Gastroesophageal sphincter (tissue), 4 donors: ENCODE results near the gene KLHL18. TPM values are rescaled to one million over a fixed set of nuclear protein-coding genes. Genes with fewer than 3 reads are reported as not detected.
A peak's percentile ranks its signal among the peaks of the same experiment; 100 is the strongest.
"Not testable (repeated sequence)": the region's sequence is repeated elsewhere in the genome, so short reads cannot be mapped to it uniquely, and the experiment has no call there.

ENCODE experiments used
- ATAC-seq: fragments of 150-250 bp; one replicate; pipeline ENCODE4 v1.9.1; 2016; ENCODE audit warnings: mild to moderate bottlenecking, moderate library complexity
- H3K27ac ChIP-seq, 4 donors: fragments of 200-600 bp; sonication (generic) in 3 of 4; 1 replicate in 3 of 4; 2 replicates in 1 of 4; pipeline ENCODE4 v1.5.1; 2016 to 2019
- H3K27me3 ChIP-seq: fragments of 200-600 bp; sonication (generic); one replicate; pipeline ENCODE4 v1.5.1; 2019
- H3K36me3 ChIP-seq, 2 donors: fragments of 200-600 bp; sonication (generic); one replicate each; pipeline ENCODE4 v1.5.1; 2019; ENCODE audit warnings: control low read depth in 1 of 2
- H3K4me1 ChIP-seq, 3 donors: fragments of 200-600 bp; sonication (generic); 1 replicate in 2 of 3; 2 replicates in 1 of 3; pipeline ENCODE4 v1.5.1; 2016 to 2019; ENCODE audit warnings: control low read depth in 2 of 3
- H3K4me3 ChIP-seq, 2 donors: fragments of 200-600 bp; sonication (generic); one replicate each; pipeline ENCODE4 v1.5.1; 2019; ENCODE audit warnings: mild to moderate bottlenecking in 1 of 2, moderate library complexity in 1 of 2
- H3K9me3 ChIP-seq, 3 donors: fragments of 200-600 bp; sonication (generic); one replicate each; pipeline ENCODE4 v1.5.1; 2017 to 2019; ENCODE audit warnings: control low read depth in 2 of 3
- EP300 ChIP-seq: sonication (generic); formaldehyde crosslinking; IDR thresholded peaks from one replicate; pipeline ENCODE4 v1.6.1; 2017; ENCODE audit warnings: antibody characterized with exemption, mild to moderate bottlenecking
- POLR2A ChIP-seq, 2 donors: fragments of 450-650 bp; IDR thresholded peaks; one replicate each; pipeline ENCODE4 v1.6.1; 2017; ENCODE audit warnings: antibody characterized with exemption in 2 of 2, mild to moderate bottlenecking in 2 of 2, moderate library complexity in 1 of 2
- POLR2AphosphoS5 ChIP-seq: sonication (generic); formaldehyde crosslinking; IDR thresholded peaks from one replicate; pipeline ENCODE4 v1.6.1; 2017; ENCODE audit warnings: antibody characterized with exemption
- WGBS, 2 donors: methylation state at CpG; one replicate each; pipeline ENCODE4 v1.1.5; 2018; ENCODE audit warnings: low coverage in 1 of 2; 5-methylcytosine and 5-hydroxymethylcytosine counted together
- total RNA-seq, 4 donors: library from RNA; depleted of rRNA; stranded (reverse); fragments of >200 nt; gene quantifications; one replicate each; pipeline ENCODE4 v1.1.0, GENCODE V29; 2016
- TF ChIP-seq, protein P1 (sequence below), 4 experiments: fragments of 200-600 bp in 2 of 4; fragments of 450-650 bp in 2 of 4; sonication (generic) in 1 of 4; IDR thresholded peaks; one replicate each; pipeline ENCODE4 v1.5.1; 2017 to 2019; ENCODE audit warnings: antibody characterized with exemption in 4 of 4, mild to moderate bottlenecking in 2 of 4, moderate library complexity in 2 of 4

KLHL18 gene
- total RNA-seq, 4 donors from 2014 or later = 11.6 to 23.3 (median 15.6) TPM

DNA sequence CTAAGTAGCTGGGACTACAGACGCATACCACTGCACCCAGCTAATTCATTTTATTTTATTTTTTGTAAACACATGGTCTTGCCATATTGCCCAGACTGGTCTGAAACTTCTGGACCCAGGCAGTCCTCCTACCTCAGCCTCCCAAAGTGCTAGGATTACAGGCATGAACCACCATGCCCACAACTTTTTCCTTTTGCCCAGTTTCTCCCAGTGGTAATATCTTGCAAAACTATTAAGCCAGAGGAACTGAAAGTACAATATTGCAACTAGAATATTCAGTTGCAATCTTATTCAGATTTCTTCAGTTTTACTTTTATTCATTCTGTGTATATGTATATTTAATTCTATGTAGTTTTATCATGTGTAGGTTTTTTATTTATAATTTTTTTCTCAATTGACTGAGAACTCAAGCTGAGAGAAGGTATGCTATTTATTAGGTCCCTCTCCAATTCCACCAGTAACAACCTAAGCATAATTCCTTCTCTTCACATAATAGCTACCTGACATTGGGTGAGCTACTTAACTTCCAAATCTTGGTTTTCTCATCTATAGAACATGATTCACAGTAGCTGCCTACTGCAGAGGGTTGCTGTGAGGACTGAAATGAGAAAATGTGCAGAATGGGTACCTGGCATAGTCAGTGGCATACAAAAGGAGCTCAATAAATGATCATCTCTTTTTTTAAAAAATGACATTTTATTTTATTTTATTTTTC, 30.8 kb downstream of the KLHL18 start:
- H3K27me3 ChIP-seq = no peaks in the 10 kb centered on the region
- H3K4me3 ChIP-seq = no peak overlapping the region
- no peaks in the 10 kb centered on the region for H3K9me3 ChIP-seq
- TF ChIP-seq, protein P1, sequence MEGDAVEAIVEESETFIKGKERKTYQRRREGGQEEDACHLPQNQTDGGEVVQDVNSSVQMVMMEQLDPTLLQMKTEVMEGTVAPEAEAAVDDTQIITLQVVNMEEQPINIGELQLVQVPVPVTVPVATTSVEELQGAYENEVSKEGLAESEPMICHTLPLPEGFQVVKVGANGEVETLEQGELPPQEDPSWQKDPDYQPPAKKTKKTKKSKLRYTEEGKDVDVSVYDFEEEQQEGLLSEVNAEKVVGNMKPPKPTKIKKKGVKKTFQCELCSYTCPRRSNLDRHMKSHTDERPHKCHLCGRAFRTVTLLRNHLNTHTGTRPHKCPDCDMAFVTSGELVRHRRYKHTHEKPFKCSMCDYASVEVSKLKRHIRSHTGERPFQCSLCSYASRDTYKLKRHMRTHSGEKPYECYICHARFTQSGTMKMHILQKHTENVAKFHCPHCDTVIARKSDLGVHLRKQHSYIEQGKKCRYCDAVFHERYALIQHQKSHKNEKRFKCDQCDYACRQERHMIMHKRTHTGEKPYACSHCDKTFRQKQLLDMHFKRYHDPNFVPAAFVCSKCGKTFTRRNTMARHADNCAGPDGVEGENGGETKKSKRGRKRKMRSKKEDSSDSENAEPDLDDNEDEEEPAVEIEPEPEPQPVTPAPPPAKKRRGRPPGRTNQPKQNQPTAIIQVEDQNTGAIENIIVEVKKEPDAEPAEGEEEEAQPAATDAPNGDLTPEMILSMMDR (IDR thresholded peaks at IDR 0.05) = no peak
- TF ChIP-seq POLR2AphosphoS5 (no peak), POLR2A (IDR thresholded peaks at IDR 0.05) (no peak), EP300 (no peak)
- no peak overlapping the region for H3K27ac ChIP-seq
- H3K36me3 ChIP-seq = no peaks in the 10 kb centered on the region
- no peak for ATAC-seq
- 88 to 89% methylated on average over 1 of the region's 1 CpG for WGBS, 2 donors
- H3K4me1 ChIP-seq = peaks cover 2 to 22% (median 5%) of the 10 kb centered on the region in 3 donors

DNA sequence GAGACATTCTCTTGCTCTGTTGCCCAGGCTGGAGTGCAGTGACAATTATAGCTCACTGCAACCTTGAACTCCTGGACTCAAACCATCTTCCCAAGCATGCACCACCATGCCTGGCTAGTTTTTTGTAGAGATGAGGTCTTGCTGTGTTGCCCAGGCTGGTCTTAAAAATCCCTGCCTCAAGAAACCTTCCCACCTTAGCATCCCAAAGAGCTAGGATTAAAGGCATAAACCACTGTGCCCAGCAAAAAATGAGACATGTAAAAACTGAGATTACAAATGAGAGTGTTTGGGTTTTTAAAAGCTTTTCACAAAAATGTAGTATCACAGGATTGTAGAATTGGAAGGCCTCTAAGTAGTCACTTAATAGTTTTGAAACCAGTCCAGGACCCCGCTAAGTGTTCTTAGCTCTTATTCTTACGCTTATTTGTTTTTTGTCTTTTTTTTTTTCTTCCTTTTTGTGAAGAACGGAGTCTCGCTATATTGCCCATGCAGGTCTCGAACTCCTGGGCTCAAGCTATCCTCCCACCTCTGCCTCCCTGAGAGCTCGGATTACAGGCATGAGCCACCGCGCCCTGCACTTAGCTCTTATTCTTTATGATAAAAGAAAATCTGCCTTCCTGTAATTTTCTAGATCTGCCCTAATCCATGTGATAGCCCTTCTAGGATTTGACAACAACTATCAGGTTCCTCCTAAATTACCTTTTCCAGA, 31.5 kb downstream of the KLHL18 start:
- H3K36me3 ChIP-seq = no peaks in the 10 kb centered on the region
- no peak for ATAC-seq
- 94 to 98% methylated on average over 6 to 7 of the region's 8 CpGs for WGBS, 2 donors
- H3K4me3 ChIP-seq = no peak overlapping the region
- H3K27me3 ChIP-seq = no peaks in the 10 kb centered on the region
- peaks cover 5 to 29% (median 6%) of the 10 kb centered on the region in 3 donors for H3K4me1 ChIP-seq
- no peaks in the 10 kb centered on the region for H3K9me3 ChIP-seq
- H3K27ac ChIP-seq = no peak overlapping the region
- no peak for TF ChIP-seq POLR2AphosphoS5
- TF ChIP-seq POLR2A (IDR thresholded peaks at IDR 0.05) = no peak
- TF ChIP-seq EP300 = no peak

DNA sequence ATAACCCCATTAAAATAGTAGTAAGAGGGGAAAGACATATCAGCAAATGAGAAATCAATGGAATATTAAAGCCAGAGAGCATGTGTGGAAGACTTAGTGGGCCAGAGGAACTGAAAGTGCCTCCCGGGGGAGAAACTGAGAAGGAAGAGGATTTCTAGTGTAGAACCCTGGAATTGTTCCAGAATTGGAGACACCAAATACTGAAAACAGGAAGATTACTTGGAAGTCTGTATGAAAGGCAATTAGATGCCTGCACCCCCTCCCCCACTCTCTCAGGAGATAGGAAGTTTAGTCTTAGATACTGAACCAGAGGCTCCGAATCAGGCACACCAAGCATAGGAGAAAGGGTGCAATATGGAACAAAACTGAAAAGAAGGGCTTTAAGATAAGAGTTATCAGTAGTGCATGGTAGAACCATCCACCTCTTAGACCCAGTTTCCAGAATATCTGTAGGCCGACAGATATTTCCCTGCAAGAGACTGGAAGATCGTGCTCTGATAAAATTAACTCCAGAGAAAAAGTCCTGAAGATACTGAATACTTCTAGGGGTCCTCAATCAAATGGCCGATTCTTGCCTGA, 32.4 kb downstream of the KLHL18 start:
- 62 to 74% methylated on average over 4 to 5 of the region's 5 CpGs for WGBS, 2 donors
- no peak for ATAC-seq
- TF ChIP-seq EP300 (no peak), POLR2A (IDR thresholded peaks at IDR 0.05) (no peak), POLR2AphosphoS5 (no peak)
- TF ChIP-seq, protein P1 (IDR thresholded peaks at IDR 0.05) = no peak

DNA sequence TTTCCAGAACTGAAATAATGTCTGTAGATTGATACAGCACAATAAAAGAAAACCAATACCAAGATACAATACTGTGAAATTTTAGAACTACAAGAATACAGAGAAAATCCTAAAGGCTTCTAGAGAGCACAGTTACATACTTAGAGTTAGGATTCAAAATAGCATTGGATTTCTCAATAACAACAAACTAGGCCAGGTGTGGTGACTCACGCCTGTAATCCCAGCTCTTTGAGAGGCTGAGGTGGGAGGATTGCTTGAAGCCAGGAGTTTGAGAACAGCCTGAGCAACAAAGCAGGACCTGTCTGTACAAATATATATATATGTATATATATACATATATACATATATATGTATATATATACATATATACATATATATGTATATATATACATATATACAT, 33.4 kb downstream of the KLHL18 start:
- not testable (repeated sequence) for H3K27ac ChIP-seq, ATAC-seq, H3K9me3 ChIP-seq, H3K27me3 ChIP-seq, H3K4me3 ChIP-seq
- Histone ChIP-seq H3K36me3 (peaks cover 0 to 18% of the 10 kb centered on the region in 2 donors), H3K4me1 (peaks cover 5 to 37% (median 6%) of the 10 kb centered on the region in 3 donors)
- WGBS, 2 donors = 75 to 80% methylated on average over 1 of the region's 1 CpG

More for the DNA sequence above, 32.4 kb downstream of the KLHL18 start:
- Histone ChIP-seq H3K27ac (no peak overlapping the region), H3K4me1 (peaks cover 5 to 37% (median 6%) of the 10 kb centered on the region in 3 donors), H3K36me3 (peaks cover 0 to 8% of the 10 kb centered on the region in 2 donors), H3K4me3 (no peak overlapping the region), H3K27me3 (no peaks in the 10 kb centered on the region), H3K9me3 (no peaks in the 10 kb centered on the region)

DNA sequence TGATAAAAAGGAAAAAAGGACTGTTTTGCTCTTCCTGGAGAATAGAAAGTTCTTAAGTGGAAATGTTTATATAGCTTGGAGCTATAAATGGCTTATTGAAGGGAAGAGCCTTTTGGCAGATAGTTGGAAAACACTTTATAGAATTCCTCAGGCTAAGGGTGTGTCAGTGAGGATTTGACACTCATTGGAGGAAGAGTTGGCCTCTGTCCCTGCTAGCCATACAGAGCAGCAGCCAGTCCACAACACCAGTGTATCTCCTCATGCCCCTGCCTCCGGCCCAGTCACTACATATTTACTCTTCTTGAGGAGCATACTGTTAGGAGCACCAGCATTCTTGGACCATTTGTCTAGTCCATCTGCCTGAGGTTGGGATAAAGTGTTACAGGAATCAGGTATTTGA, 36.2 kb downstream of the KLHL18 start:
- no peaks in the 10 kb centered on the region for H3K9me3 ChIP-seq
- peaks cover 0 to 46% of the 10 kb centered on the region in 2 donors for H3K36me3 ChIP-seq
- peaks cover 5 to 37% (median 6%) of the 10 kb centered on the region in 3 donors for H3K4me1 ChIP-seq
- H3K27ac ChIP-seq = peak overlapping the region in 2 of 4 donors; percentile 31 to 42
- no peak for TF ChIP-seq POLR2AphosphoS5
- WGBS, 2 donors = 20 to 46% methylated on average over 1 of the region's 1 CpG
- ATAC-seq = no peak
- H3K4me3 ChIP-seq = no peak overlapping the region
- H3K27me3 ChIP-seq = no peaks in the 10 kb centered on the region

DNA sequence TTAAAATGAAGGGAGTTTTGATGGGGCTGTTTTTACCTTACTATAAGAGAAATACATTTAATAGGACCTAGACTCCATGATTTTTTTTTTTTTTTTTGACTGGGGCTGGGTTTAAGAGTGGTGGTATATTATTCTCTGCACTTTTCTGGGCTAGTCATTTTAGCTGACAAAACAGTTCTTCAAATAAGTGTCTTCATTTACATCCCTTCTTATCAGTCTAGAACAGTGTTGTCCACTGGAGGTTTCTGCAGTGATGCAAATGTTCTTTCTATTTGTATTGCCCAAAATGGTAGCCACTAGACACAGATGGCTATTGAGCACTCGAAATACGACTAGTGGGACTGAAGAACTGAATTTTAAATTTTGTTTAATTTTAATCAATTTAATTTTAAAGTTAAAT, 37.2 kb downstream of the KLHL18 start:
- no peak overlapping the region for H3K4me3 ChIP-seq
- H3K9me3 ChIP-seq = no peaks in the 10 kb centered on the region
- H3K4me1 ChIP-seq = peaks cover 4 to 29% (median 4%) of the 10 kb centered on the region in 3 donors
- no peaks in the 10 kb centered on the region for H3K27me3 ChIP-seq
- ATAC-seq = no peak
- 50 to 82% methylated on average over 2 of the region's 2 CpGs for WGBS, 2 donors
- no peak overlapping the region for H3K27ac ChIP-seq
- peaks cover 0 to 50% of the 10 kb centered on the region in 2 donors for H3K36me3 ChIP-seq
- TF ChIP-seq POLR2AphosphoS5 = no peak
- TF ChIP-seq, protein P1 (IDR thresholded peaks at IDR 0.05) = no peak
- no peak for TF ChIP-seq EP300
